Effector memory CD8-positive, alpha-beta T cell (primary cell): ENCODE data around the gene CCDC97.

Experiments used
- ATAC-seq: fragments of 150-1000 bp; cut with Tn5 transposase; replicated peaks from 2 replicates; pipeline ENCODE4 v1.10.0; 2021; ENCODE audit warnings: mild to moderate bottlenecking, moderate library complexity
- DNase-seq, 3 experiments: peaks; one replicate each; pipeline ENCODE4 v3.0.0; 2021
- H3K27ac Mint-ChIP-seq, 2 donors: one replicate each; pipeline ENCODE4 v1.8.0; 2022; ENCODE audit warnings: mild to moderate bottlenecking in 2 of 2, mixed read lengths in 2 of 2, moderate library complexity in 2 of 2
- H3K27me3 Mint-ChIP-seq, 2 donors: one replicate each; pipeline ENCODE4 v1.8.0; 2022; ENCODE audit warnings: mixed read lengths in 2 of 2
- H3K36me3 Mint-ChIP-seq: one replicate; pipeline ENCODE4 v1.8.0; 2022; ENCODE audit warnings: mild to moderate bottlenecking, moderate library complexity, mixed read lengths; ENCODE audit not compliant: insufficient read depth
- H3K4me1 Mint-ChIP-seq, 2 donors: one replicate each; pipeline ENCODE4 v1.8.0; 2022; ENCODE audit warnings: low read depth in 2 of 2, mixed read lengths in 2 of 2
- H3K4me3 Mint-ChIP-seq, 2 donors: one replicate each; pipeline ENCODE4 v1.8.0; 2022; ENCODE audit warnings: mild to moderate bottlenecking in 2 of 2, mixed read lengths in 2 of 2, moderate library complexity in 2 of 2
- H3K9me3 Mint-ChIP-seq, 2 donors: one replicate each; pipeline ENCODE4 v1.8.0; 2022; ENCODE audit warnings: mixed read lengths in 2 of 2
- total RNA-seq, 9 experiments: gene quantifications; one replicate each; lab custom pipeline; 2026; lab: John Stamatoyannopoulos, UW

CCDC97 gene
- 17.5 to 42.6 (median 29.9) reads per million in 9 experiments for total RNA-seq

GRCh38 chr19:41310033-41310831 lies at the start of gene CCDC97:
TSS of gene CCDC97 (plus strand) at chr19:41310172. CDS start at chr19:41310311, 139 bp downstream.
- H3K36me3 Mint-ChIP-seq, result peaks cover 100% of the 10 kb centered on the region
- no peaks in the 10 kb centered on the region for H3K9me3 Mint-ChIP-seq
- ATAC-seq (peak; percentile 54), DNase-seq (peak; percentile 83 to 87 (median 83))
- no peaks in the 10 kb centered on the region for H3K27me3 Mint-ChIP-seq
- peak within 1 kb of the TSS; percentile 97 to 98 for H3K27ac Mint-ChIP-seq
- peak within 1 kb of the TSS; percentile 83 to 100 for H3K4me3 Mint-ChIP-seq
- H3K4me1 Mint-ChIP-seq, result peaks cover 66 to 70% of the 10 kb centered on the region in 2 donors

- H3K4me1 Mint-ChIP-seq, result peaks cover 34% of the 10 kb centered on the region in 2 donors
- H3K27ac Mint-ChIP-seq, result peak overlapping the region; percentile 100
- ATAC-seq (no peak), DNase-seq (no peak)
- peak overlapping the region; percentile 92 to 97 for H3K4me3 Mint-ChIP-seq
- no peaks in the 10 kb centered on the region for H3K27me3 Mint-ChIP-seq
- H3K36me3 Mint-ChIP-seq, result peaks cover 49% of the 10 kb centered on the region
- H3K9me3 Mint-ChIP-seq, result no peaks in the 10 kb centered on the region
Measured at GRCh38 chr19:41261474-41262190, 48.3 kb upstream of the CCDC97 start.

- ATAC-seq (peak; percentile 53), DNase-seq (peak; percentile 83 to 89 (median 88))
- Mint-ChIP-seq H3K4me1 (peaks cover 45 to 47% of the 10 kb centered on the region in 2 donors), H3K27me3 (no peaks in the 10 kb centered on the region), H3K9me3 (no peaks in the 10 kb centered on the region), H3K27ac (peak overlapping the region; percentile 100), H3K4me3 (peak overlapping the region; percentile 92 to 97), H3K36me3 (peaks cover 65% of the 10 kb centered on the region)
Measured at GRCh38 chr19:41263042-41263849, 46.7 kb upstream of the CCDC97 start.

DNA sequence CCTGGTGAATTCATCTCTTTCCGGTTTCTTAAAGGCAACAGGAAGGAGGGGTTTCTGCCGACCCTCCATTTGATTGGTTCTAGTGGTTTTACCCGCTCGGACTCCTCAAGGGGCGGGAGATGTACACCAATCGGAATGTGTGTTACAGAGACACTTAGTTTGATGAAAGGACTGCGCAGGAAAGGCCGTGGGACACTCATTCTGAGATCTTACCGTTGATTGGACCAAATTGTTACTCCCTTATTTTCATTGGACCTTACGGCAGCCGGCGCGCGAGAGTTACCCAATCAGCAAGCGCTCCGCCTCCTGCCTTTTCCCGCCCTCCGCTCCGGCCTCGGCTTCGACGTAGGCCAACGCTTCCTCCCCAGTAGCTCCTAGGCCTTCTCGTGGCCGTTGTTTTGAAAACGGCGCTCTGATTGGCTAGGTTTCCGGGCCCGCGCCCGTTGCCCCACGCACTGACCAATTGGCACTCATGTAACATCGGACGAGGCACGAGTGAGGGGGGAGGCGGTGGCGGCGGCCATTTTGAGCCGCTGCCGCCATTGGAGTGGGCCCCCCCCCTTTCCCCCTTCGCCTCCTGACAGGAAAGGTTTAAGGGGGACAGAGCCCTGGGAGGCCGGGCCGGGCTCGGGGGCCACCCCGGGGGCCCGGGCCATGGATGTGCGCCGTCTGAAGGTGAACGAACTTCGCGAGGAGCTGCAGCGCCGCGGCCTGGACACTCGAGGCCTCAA lies 46.0 kb upstream of the CCDC97 start, which contains the start of gene HNRNPUL1:
Gene HNRNPUL1 (plus strand): TSS at position 523 of the 731 bp plus-strand sequence. CDS start 132 bp downstream, at position 655.
- Mint-ChIP-seq H3K27me3 (no peaks in the 10 kb centered on the region), H3K4me3 (peak within 1 kb of the TSS; percentile 92 to 97), H3K36me3 (peaks cover 73% of the 10 kb centered on the region), H3K27ac (peak within 1 kb of the TSS; percentile 100), H3K4me1 (peaks cover 45 to 47% of the 10 kb centered on the region in 2 donors), H3K9me3 (no peaks in the 10 kb centered on the region)
- peak; percentile 100 for DNase-seq
- peak; percentile 50 for ATAC-seq

- Mint-ChIP-seq H3K4me1 (peaks cover 45 to 47% of the 10 kb centered on the region in 2 donors), H3K4me3 (peak overlapping the region; percentile 92 to 97), H3K27me3 (no peaks in the 10 kb centered on the region), H3K9me3 (no peaks in the 10 kb centered on the region), H3K27ac (peak overlapping the region; percentile 100), H3K36me3 (peaks cover 81% of the 10 kb centered on the region)
- DNase-seq (peak; percentile 23 to 33 (median 27)), ATAC-seq (no peak)
Measured at GRCh38 chr19:41264581-41265394, 45.2 kb upstream of the CCDC97 start.

GRCh38 chr19:41265395-41266153 lies 44.4 kb upstream of the CCDC97 start:
- Mint-ChIP-seq H3K27me3 (no peaks in the 10 kb centered on the region), H3K4me1 (peaks cover 45 to 47% of the 10 kb centered on the region in 2 donors), H3K27ac (peak overlapping the region; percentile 100), H3K36me3 (peaks cover 89% of the 10 kb centered on the region), H3K4me3 (peak overlapping the region; percentile 92 to 97), H3K9me3 (no peaks in the 10 kb centered on the region)
- DNase-seq (no peak), ATAC-seq (no peak)

- Mint-ChIP-seq H3K27me3 (no peaks in the 10 kb centered on the region), H3K4me1 (peaks cover 33 to 37% of the 10 kb centered on the region in 2 donors), H3K36me3 (peaks cover 98% of the 10 kb centered on the region), H3K4me3 (no peak overlapping the region), H3K27ac (no peak overlapping the region), H3K9me3 (no peaks in the 10 kb centered on the region)
- ATAC-seq, result no peak
- no peak for DNase-seq
Measured at GRCh38 chr19:41269055-41269454, 40.9 kb upstream of the CCDC97 start.

DNA sequence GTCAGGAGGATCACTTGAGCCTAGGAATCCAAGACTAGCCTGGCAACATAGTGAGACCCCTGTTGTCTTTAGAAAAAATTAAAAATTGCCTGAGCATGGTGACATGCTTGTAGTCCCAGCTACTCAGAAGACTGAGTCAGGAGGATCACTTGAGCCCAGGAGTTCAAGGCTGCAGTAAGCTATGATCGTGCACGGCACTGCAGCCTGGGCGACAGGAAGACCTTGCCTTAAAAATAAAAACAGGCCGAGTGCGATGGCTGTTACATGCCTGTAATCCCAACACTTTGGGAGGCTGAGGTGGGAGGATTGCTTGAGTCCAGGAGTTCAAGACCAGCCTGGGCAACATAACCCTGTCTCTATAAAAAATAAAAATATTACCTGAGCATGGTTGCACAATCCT lies 40.4 kb upstream of the CCDC97 start:
- Mint-ChIP-seq H3K4me1 (peaks cover 33 to 37% of the 10 kb centered on the region in 2 donors), H3K27me3 (no peaks in the 10 kb centered on the region), H3K4me3 (no peak overlapping the region), H3K36me3 (peaks cover 98% of the 10 kb centered on the region), H3K9me3 (no peaks in the 10 kb centered on the region), H3K27ac (no peak overlapping the region)
- DNase-seq (no peak), ATAC-seq (no peak)

DNA sequence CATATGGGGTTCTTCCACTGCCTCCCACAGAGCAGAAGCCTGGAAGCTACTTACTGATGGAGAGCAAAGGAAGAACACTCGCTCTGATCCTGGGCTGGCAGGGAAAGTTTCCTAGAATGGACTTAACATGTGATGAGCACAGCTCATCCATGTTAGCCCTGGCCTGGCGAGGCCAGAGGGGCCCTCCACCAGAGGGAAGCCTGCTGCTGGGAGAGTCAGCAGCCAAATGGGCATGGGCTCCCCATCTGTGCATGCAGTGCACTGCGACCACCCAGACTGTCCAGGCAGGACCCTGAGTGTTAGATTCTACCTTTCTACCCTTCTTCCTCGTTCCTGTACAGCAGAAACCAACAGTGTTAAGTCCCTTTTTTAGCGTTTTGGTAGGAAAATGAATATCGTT lies 36.9 kb upstream of the CCDC97 start:
- Mint-ChIP-seq H3K27me3 (no peaks in the 10 kb centered on the region), H3K27ac (peak overlapping the region; percentile 3 to 65), H3K9me3 (no peaks in the 10 kb centered on the region), H3K36me3 (peaks cover 99% of the 10 kb centered on the region), H3K4me1 (peaks cover 7% of the 10 kb centered on the region in 2 donors), H3K4me3 (no peak overlapping the region)
- ATAC-seq (no peak), DNase-seq (no peak)

GRCh38 chr19:41274802-41275201 lies 35.2 kb upstream of the CCDC97 start:
- H3K27me3 Mint-ChIP-seq, result no peaks in the 10 kb centered on the region
- peaks cover 7 to 12% of the 10 kb centered on the region in 2 donors for H3K4me1 Mint-ChIP-seq
- peaks cover 99% of the 10 kb centered on the region for H3K36me3 Mint-ChIP-seq
- no peak for DNase-seq
- no peaks in the 10 kb centered on the region for H3K9me3 Mint-ChIP-seq
- no peak overlapping the region for H3K4me3 Mint-ChIP-seq
- no peak for ATAC-seq
- H3K27ac Mint-ChIP-seq, result peak overlapping the region; percentile 9 to 67

DNA sequence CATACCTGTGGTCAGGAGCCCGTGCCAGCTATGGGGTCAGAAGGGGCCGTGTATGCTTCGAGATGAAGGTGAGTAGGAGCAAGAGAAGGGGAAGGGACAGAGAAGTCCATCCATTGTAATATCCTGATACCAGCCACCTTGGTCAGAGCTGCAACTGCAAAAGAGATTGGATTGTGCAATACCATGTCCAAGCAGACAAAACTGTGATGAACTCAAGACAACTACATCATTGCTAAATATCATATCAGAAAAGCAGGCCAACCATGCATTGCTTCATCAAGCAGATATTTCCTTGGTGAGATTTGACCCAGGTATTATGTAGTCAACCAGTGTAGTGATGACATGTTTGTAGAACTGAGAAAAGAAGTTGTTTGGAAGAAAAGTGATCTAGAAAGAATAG lies 33.7 kb upstream of the CCDC97 start:
- no peaks in the 10 kb centered on the region for H3K27me3 Mint-ChIP-seq
- no peaks in the 10 kb centered on the region for H3K9me3 Mint-ChIP-seq
- H3K4me3 Mint-ChIP-seq, result no peak overlapping the region
- ATAC-seq, result no peak
- DNase-seq, result no peak
- H3K27ac Mint-ChIP-seq, result peak overlapping the region in 1 of 2 donors; percentile 30
- H3K4me1 Mint-ChIP-seq, result peaks cover 8 to 12% of the 10 kb centered on the region in 2 donors
- peaks cover 99% of the 10 kb centered on the region for H3K36me3 Mint-ChIP-seq
